Middle frontal gyrus (tissue), 1 donor: Measurements from ENCODE around the gene RNF114.

ENCODE experiments used
- DNase-seq: peaks from one replicate; pipeline ENCODE4 v3.0.0-alpha.2; 2015; ENCODE audit warnings: low spot score; ENCODE audit errors: extremely low spot score

The RNF114 gene

DNA sequence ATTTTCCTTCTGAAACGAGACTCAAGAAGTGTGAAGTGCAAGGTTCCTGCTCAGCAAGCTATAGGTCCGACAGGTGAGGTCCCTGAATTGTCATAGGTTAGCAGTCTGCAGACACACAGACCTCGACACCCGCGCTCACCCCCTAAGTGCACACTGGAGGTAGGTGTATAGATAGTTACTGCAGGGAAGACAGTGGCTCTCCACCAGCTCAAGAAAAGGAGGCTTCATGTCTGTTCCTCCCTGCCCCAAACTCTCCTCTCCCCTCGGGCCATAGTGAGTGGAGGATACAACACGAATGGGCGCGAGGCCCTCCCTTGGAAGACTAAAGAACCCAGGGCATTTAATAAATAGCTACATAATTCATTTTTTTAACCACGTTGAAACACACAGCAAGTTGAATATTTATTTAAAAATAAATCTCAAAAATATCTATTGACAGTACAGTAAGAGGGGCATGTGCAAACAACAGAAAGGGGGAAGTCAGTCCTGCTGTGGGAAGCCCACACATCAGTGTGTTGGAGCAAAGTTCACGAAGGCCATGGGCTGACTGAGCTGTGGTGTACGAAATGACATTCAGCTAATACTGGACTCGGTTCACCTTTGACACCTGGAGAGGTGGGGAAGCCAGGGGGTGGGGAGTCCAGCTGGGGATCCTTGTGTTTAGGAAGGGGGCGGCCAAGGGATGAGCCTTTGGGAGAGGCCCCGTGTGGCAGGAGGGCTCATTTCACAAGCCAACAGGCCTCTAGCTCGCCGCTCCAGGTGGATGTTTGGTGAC, 31.6 kb upstream of the RNF114 start:
- no peak for DNase-seq

GRCh38 chr20:49905415-49906091, 30.6 kb upstream of the RNF114 start:
- DNase-seq, result no peak

GRCh38 chr20:49906101-49906604, 30.0 kb upstream of the RNF114 start:
- DNase-seq, result no peak

DNA sequence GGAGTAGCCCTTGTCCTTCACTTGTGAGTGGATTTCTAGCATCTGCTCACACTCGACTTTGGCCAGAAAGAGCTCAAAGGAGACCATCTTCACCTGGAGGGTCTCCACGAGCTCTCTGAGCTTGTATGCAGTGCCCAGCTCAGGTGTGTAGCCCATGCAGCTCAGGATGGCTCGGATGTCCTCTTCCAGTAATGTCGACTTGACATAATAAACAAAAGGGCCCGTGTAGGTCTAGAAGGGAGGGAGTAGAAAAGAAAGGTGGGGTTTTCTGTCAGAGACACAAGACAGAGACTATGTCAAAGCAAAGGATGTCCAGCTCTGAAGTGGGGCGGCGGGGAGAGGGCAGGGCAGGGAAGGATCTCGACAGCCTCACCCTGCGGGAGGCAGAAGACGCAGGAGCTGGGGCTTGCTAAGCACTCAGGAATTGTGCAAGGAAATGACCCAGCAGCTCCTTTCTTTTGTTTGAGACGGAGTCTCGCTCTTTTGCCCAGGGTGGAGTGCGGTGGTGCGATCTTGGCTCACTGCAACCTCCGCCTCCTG, 29.5 kb upstream of the RNF114 start:
- DNase-seq, result no peak

DNA sequence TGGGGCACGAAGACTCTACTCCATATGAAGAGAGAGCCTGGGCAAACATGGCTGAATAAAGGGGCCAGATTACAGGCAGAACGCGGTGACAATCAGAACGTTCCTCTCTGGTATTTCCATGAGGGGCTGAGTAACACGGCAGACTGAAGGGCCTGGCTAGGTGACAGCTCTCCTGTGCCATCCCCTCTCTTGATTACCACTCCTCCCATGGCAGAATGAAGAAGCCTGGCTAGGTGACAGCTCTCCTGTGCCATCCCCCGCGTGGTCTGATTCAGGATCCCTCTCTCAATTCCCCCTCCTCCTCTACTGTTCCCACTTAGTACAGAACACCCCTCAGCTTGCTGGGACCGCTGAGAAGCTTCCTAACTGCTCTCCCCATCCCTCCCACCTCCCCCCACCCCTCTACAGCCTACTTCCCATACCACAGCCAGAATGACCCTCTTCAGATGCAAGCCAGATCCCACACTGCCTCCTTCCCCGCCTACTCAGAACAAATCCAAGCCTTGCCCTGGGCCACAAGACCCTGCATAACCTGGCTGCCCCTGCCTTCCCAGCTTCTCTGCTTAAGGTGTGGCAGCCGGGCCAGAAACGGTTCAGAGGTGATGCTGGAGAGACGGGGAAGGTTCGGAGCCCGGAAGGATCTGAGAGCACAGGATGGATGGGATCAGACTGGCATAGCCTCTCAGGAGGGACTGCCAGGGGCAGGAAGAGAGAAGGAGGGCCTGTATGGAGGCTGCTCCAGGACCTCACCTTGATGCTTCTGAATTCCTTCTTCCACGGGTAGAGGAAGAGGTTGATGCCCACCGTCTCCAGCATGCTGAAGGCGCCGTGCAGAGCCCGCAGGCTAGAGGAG, 28.6 kb upstream of the RNF114 start:
- no peak for DNase-seq

- no peak for DNase-seq
These were observed 28.0 kb upstream of the RNF114 start for GRCh38 chr20:49908258-49908565.

GRCh38 chr20:49909499-49910339, 26.5 kb upstream of the RNF114 start:
- no peak for DNase-seq

GRCh38 chr20:49910340-49910706, 25.9 kb upstream of the RNF114 start:
- DNase-seq, result no peak

GRCh38 chr20:49913399-49914047, 22.7 kb upstream of the RNF114 start:
- no peak for DNase-seq

DNA sequence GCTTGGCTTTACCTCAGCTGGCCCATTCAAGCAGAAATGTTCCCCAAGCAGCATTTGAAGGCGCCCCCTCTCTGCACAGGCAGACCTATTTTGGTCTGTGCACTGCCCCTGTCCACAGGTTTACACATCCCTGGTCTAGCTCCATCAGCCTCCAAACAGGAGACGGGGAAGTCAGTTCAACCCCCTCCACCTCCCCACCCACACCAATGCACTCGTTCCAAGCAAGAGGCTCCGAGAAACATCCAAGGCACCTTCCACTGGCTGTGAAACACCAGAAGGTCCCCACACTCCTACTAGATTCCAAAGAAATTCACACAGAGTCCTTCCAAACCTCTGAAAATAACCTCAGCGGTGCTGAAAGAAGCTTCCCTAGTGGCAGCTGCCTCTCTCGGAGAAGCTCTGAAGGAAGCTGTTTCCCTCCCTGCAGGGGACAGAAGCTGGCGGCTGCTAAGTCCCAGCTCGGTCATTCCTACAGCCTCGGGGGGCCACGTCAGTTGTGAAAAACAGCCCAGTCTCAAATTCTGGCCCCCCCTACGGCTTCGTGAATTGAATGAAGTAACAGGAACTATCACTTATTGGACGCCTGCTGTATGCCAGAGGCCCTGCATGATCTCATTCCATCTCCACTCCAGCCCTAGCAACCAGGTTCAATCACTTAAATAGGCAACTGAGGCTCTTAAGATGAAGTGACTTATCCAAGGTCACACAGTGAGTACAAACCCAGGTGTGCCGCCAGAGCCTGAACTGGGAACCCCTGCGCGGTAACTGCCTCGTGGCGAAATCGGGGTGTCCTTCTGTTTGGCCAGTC, 21.7 kb upstream of the RNF114 start:
- no peak for DNase-seq

DNA sequence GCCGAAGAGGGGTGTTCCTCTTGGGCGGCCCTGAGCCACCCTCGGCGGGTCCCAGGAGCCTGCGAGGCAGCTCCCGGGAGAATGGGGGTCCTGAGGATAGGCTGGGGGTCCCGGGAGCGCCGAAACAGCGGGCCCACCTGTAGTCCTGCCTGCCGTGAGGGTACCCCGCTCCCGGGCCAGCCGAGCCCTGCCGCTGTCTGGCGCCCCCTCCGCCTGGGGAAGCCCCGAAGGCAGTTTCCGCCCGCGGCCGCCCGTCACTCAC, 21.1 kb upstream of the RNF114 start:
- DNase-seq, result no peak

DNA sequence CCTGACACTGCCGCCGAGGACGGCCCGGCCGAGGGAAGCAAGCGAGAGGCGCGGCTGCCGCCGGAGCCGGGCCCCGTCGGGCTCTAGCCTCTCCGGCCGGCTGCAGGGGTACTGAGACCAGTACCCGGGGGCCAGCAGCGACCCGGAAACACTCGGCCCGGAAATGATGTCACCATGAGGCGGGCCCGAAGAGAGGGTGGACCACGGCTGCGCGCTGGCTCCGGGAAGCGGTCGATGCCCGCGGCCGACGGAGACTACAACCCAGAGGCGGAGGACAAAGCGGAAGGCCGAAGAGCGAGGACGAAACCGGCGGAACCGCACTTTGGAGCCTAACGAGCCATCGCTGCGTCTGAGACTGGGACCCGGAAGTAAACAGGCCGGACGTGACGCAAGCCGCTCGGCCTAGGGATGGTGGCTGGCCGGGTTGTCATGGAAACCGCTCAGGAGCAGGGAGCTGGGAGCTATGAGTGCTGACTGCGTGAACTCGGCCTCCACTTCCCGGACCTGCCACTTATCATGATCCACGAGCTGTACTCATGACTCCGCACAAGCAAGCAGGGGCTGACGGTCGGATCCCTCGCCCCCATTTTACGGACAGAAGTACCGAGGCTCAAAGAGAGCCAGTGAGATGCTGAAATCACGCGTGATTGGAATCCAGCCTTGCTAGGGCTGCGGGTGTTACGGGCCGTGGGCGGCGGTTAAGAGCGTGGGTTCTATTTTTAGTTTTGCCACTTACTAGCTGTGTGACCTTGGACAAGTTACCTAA, 20.6 kb upstream of the RNF114 start, which contains the start of gene SPATA2:
TSS of gene SPATA2 (minus strand) at position 150 of the 766 bp plus-strand sequence. CDS start 7,039 bp downstream, outside the sequence.
- peak; percentile 87 for DNase-seq

DNA sequence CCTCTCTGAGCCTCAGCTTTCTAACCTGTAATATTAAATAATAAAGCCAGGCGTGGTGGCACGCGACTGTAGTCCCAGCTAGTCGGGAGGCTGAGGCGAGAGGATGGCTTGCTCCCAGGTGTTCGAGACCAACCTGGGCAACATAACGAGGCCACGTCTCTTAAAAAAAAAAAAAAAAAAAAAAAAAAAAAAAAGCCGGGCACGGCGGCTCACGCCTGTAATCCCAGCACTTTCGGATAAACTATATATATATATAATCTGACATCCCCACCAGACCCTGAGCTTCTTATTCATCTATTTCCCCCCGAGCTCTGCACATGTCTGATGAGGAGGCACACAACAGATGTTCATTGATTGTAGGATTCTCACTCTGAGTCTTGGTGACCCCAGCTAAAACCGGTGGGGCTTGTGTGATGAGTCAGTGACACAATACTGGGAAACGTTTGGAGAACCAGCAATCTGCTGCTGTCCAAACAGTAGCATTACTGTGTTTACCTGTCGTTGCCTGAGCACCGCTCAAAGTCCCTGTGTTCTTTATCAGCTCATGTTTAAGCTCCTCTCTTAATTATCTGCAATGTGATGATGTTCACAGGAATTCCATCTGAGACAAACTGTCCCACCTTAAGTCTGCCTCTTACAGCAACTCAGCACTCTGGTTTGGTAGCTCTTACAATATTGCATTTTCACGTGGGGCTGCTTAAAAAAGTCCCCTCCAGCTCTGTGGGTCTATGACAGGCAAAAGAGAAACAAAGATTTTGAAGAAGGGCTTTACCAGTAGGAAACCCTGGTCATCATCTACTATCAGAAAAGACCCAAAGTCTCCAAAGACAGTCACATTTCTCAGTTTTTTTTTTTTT, 19.8 kb upstream of the RNF114 start:
- DNase-seq, result no peak

DNA sequence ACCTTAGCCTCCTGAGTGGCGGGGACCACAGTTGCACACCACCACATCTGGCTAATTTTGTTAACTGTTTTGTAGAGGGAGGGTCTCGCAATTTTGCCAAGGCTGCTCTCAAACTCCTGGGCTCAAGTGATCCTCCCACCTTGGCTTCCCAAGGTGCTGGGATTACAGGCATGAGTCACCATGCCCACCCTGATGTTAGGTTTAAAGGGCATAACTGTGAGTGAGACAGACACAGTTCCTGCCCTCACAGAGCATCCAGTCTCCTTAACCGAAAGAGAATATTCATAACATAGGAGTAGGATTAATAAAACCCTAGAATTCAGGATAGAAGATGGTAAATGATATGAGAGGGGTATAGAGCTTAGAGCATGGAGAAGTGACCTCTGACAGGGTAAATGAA, 17.8 kb upstream of the RNF114 start:
- DNase-seq, result no peak

DNA sequence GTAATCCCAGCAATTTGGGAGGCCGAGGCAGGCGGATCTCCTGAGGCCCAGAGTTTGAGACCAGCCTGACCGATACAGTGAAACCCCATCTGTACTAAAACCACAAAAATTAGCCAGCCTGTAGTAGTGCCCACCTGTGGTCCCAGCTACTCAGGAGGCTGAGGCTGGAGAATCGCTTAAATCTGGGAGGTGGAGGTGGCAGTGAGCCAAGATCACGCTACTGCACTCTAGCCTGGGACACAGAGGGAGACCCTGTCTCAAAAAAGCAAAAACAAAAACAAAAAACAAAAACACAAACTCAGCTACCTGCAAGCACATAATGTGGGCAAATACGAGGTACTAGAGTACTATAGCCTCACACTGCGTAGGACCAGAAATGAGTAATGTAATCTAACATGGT, 17.2 kb upstream of the RNF114 start:
- DNase-seq, result no peak

DNA sequence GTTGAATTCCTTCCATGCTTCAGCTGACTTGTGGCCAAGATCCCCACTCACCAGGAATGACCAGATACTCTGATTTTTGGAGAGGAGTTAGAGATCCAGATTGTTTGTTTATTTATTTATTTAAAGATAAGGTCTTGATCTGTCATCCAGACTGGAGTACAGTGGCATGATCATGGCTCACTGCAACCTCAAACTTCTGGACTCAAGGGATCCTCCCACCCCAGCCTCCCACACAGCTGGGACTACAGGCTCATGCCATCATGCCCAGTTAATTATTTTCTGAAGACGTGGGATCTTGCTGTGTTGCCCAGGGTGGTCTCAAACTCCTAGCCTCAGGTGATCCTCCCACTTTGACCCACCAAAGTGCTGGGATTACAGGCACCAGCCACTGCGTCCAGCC, 16.7 kb upstream of the RNF114 start:
- no peak for DNase-seq

GRCh38 chr20:49924247-49924646, 11.9 kb upstream of the RNF114 start:
- DNase-seq, result no peak

GRCh38 chr20:49925901-49926454, 10.2 kb upstream of the RNF114 start:
- DNase-seq, result no peak
